ENCODE measurements around the gene METTL16. TPM values are rescaled to one million over a fixed set of nuclear protein-coding genes. Genes with fewer than 3 reads are reported as not detected.

Gene METTL16
- polyA plus RNA-seq, 1 of the 3 experiments (the other 2 are of a cell fraction): 8.1 TPM

- Histone ChIP-seq H3K9me3 (no peaks in the 10 kb centered on the region), H3K4me2 (no peak overlapping the region), H3K27me3 (ENCODE audit: insufficient read depth) (no peaks in the 10 kb centered on the region), H3K4me3 (ENCODE audit: low read depth in 2 of 2, low read length in 1 of 2) (no peak overlapping the region), H3K9ac (no peak overlapping the region), H3K4me1 (ENCODE audit: control insufficient read depth in 1 of 2, insufficient read depth in 2 of 2, low read depth in 1 of 2, low read length in 1 of 2) (no peaks in the 10 kb centered on the region), H3K79me2 (ENCODE audit: insufficient read depth) (peaks cover 54% of the 10 kb centered on the region), H4K20me1 (ENCODE audit: insufficient read depth) (0 out of 2 replicates have a peak, but pooled peaks cover 3% of the 10 kb centered on the region), H3F3A (replicated peaks; ENCODE audit: insufficient read depth) (peaks cover 6% of the 10 kb centered on the region), H3K27ac (ENCODE audit: low read depth in 2 of 2, low read length in 1 of 2) (no peak overlapping the region), H3K36me3 (replicated peaks in 1 of 2; ENCODE audit: control insufficient read depth in 1 of 2, insufficient read depth in 2 of 2, low read length in 1 of 2) (peaks cover 0 to 6% of the 10 kb centered on the region in 2 experiments), H3K9me2 (no peaks in the 10 kb centered on the region), H2AFZ (ENCODE audit: low read depth) (no peak overlapping the region)
- 97% methylated on average over 8 of the region's 8 CpGs for WGBS (ENCODE audit: low lambda C conversion rate)
- ChIA-PET POLR2A (no interaction called here), CTCF (no interaction called here)
- DNase-seq: no peak
- TF ChIP-seq MXI1 (IDR thresholded peaks at IDR 0.05; ENCODE audit: low read depth, low read length): no peak
- TF ChIP-seq POLR2AphosphoS5 (IDR thresholded peaks at IDR 0.05; ENCODE audit: low read depth, low read length): no peak
- no peak for TF ChIP-seq MEF2A (IDR thresholded peaks at IDR 0.05; ENCODE audit: borderline replicate concordance, low read depth)
- no peak for TF ChIP-seq EP300 (IDR thresholded peaks at IDR 0.05; ENCODE audit: borderline replicate concordance in 1 of 2, low read depth in 1 of 2, low read length in 1 of 2)
- TF ChIP-seq ZBTB33 (IDR thresholded peaks at IDR 0.05; ENCODE audit: borderline replicate concordance, low read depth): no peak
- TF ChIP-seq FOSL2 (IDR thresholded peaks at IDR 0.05; ENCODE audit: borderline replicate concordance, low read depth): no peak
- TF ChIP-seq YY1 (IDR thresholded peaks at IDR 0.05; ENCODE audit: low read depth): no peak
- no peak for TF ChIP-seq RXRA (IDR thresholded peaks at IDR 0.05; ENCODE audit: borderline replicate concordance, low read depth)
- TF ChIP-seq GATA2 (CRISPR knock-in tag; IDR thresholded peaks at IDR 0.05): no peak
- TF ChIP-seq NFIC (IDR thresholded peaks at IDR 0.05; ENCODE audit: borderline replicate concordance): no peak
- no peak for TF ChIP-seq IRF3 (IDR thresholded peaks at IDR 0.05; ENCODE audit: low read depth, low read length)
- TF ChIP-seq NRF1 (IDR thresholded peaks at IDR 0.05; ENCODE audit: low read depth, low read length): no peak
- TF ChIP-seq RFX5 (IDR thresholded peaks at IDR 0.05; ENCODE audit: low read length): no peak
- TF ChIP-seq TCF12 (IDR thresholded peaks at IDR 0.05): no peak
- no peak for TF ChIP-seq USF1 (IDR thresholded peaks at IDR 0.05; ENCODE audit: borderline replicate concordance, low read depth)
- TF ChIP-seq MAX (IDR thresholded peaks at IDR 0.05; ENCODE audit: low read depth): no peak
Measured at GRCh38 chr17:2502871-2503580, 8.7 kb downstream of the METTL16 start.

Measured in SK-N-SH (cell line).